ENCODE measurements around the gene RNF126.
"Not testable (repeated sequence)": the region's sequence is repeated elsewhere in the genome, so short reads cannot be mapped to it uniquely, and the experiment has no call there.

RNF126 gene

GRCh38 chr19:646779-647565 lies 16.0 kb downstream of the RNF126 start:
- no peak for DNase-seq (ENCODE audit: low spot score)

GRCh38 chr19:645912-646778 lies 16.9 kb downstream of the RNF126 start:
- DNase-seq (ENCODE audit: low spot score): no peak

GRCh38 chr19:644789-645188 lies 18.2 kb downstream of the RNF126 start:
- DNase-seq (ENCODE audit: low spot score): no peak

- no peak for DNase-seq (ENCODE audit: low spot score)
Measured at GRCh38 chr19:644363-644762, 18.7 kb downstream of the RNF126 start.

GRCh38 chr19:643736-644135 lies 19.3 kb downstream of the RNF126 start:
- no peak for DNase-seq (ENCODE audit: low spot score)

- no peak for DNase-seq (ENCODE audit: low spot score)
Measured at GRCh38 chr19:642767-643727, 20.0 kb downstream of the RNF126 start.

GRCh38 chr19:641702-642101 lies 21.3 kb downstream of the RNF126 start:
- no peak for DNase-seq (ENCODE audit: low spot score)

GRCh38 chr19:640606-641189 lies 22.3 kb downstream of the RNF126 start:
- DNase-seq (ENCODE audit: low spot score): no peak

- DNase-seq (ENCODE audit: low spot score): no peak
Measured at GRCh38 chr19:640161-640558, 22.9 kb downstream of the RNF126 start.

- peak; percentile 94 for DNase-seq (ENCODE audit: low spot score)
Measured at GRCh38 chr19:639253-640160, 23.5 kb downstream of the RNF126 start, which contains the start of gene FGF22. Gene FGF22 (plus strand): TSS chr19:639879. CDS start chr19:639926, 47 bp downstream.

GRCh38 chr19:638906-639252 lies 24.1 kb downstream of the RNF126 start:
- DNase-seq (ENCODE audit: low spot score): no peak

GRCh38 chr19:634975-635652 lies 27.9 kb downstream of the RNF126 start:
- DNase-seq (ENCODE audit: low spot score): no peak

GRCh38 chr19:633786-634639 lies 29.0 kb downstream of the RNF126 start:
- no peak for DNase-seq (ENCODE audit: low spot score)

GRCh38 chr19:633068-633785 lies 29.8 kb downstream of the RNF126 start, which contains the start of gene POLRMT:
Gene POLRMT (minus strand): TSS chr19:633537. CDS start chr19:633512, 25 bp downstream.
- peak; percentile 98 for DNase-seq (ENCODE audit: low spot score)

- no peak for DNase-seq (ENCODE audit: low spot score)
Measured at GRCh38 chr19:632579-633067, 30.4 kb downstream of the RNF126 start.

- no peak for DNase-seq (ENCODE audit: low spot score)
Measured at GRCh38 chr19:629961-630714, 32.9 kb downstream of the RNF126 start.

- not testable (repeated sequence) for DNase-seq (ENCODE audit: low spot score)
Measured at GRCh38 chr19:629515-629914, 33.5 kb downstream of the RNF126 start.

Measured in left forelimb (tissue), 1 donor.